Measurements from ENCODE around the gene AXIN1.
A peak's percentile ranks its signal among the peaks of the same experiment; 100 is the strongest.

The AXIN1 gene

GRCh38 chr16:296806-297510 is 55.6 kb downstream of the AXIN1 start:
- no peak for DNase-seq

- no peak for DNase-seq
Measured at GRCh38 chr16:296276-296675, 56.2 kb downstream of the AXIN1 start.

GRCh38 chr16:293043-293775 is 59.3 kb downstream of the AXIN1 start:
- DNase-seq, result no peak

- DNase-seq, result no peak
Measured at GRCh38 chr16:291539-291938, 61.0 kb downstream of the AXIN1 start.

- no peak for DNase-seq
Measured at GRCh38 chr16:290681-291405, 61.7 kb downstream of the AXIN1 start.

- no peak for DNase-seq
Measured at GRCh38 chr16:290015-290680, 62.4 kb downstream of the AXIN1 start.

- DNase-seq, result no peak
Measured at GRCh38 chr16:289395-289997, 63.0 kb downstream of the AXIN1 start.

GRCh38 chr16:287981-288920 is 64.3 kb downstream of the AXIN1 start:
- no peak for DNase-seq

GRCh38 chr16:287298-287811 is 65.2 kb downstream of the AXIN1 start:
- DNase-seq, result no peak

- no peak for DNase-seq
Measured at GRCh38 chr16:286491-287297, 65.8 kb downstream of the AXIN1 start.

GRCh38 chr16:285146-286055 is 67.1 kb downstream of the AXIN1 start:
- no peak for DNase-seq

- no peak for DNase-seq
Measured at GRCh38 chr16:284204-285120, 68.1 kb downstream of the AXIN1 start.

GRCh38 chr16:283033-283805 is 69.3 kb downstream of the AXIN1 start, which contains the start of gene PDIA2:
Gene PDIA2 (plus strand): TSS chr16:283164. CDS start chr16:283170, 6 bp downstream.
- no peak for DNase-seq

- DNase-seq, result no peak
Measured at GRCh38 chr16:282491-282890, 70.0 kb downstream of the AXIN1 start.

GRCh38 chr16:281660-282255 is 70.8 kb downstream of the AXIN1 start:
- no peak for DNase-seq

GRCh38 chr16:280991-281659 is 71.4 kb downstream of the AXIN1 start:
- peak; percentile 31 for DNase-seq
